ENCODE results near the gene IL1RL1.
A peak's percentile ranks its signal among the peaks of the same experiment; 100 is the strongest.

Gene IL1RL1

DNA sequence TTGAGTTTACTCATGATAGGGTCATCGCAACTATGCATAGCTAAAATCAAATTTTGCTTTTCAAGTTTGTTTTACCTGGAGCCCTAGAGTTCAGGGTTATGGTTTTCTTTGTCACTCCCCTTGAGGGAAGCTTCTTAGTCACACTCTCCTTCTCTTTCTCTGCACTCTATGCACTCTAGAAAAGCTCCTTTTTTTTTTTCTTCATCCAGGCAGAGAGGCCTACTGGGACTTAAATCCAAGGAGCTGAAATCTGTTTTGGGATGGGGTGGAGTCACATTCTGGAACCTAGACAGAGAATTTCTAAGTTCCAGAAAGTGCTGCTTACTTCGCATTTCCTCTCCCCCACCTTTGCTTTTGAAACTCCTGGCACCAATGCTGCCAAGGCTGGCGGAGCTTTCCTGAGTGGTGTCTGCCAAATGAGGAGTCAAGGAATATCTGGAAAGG is 25.2 kb downstream of the IL1RL1 start:
- no peak for DNase-seq (ENCODE audit: low read depth)

- DNase-seq (ENCODE audit: low read depth), result no peak
These were observed 25.6 kb downstream of the IL1RL1 start for GRCh38 chr2:102337012-102337411.

DNA sequence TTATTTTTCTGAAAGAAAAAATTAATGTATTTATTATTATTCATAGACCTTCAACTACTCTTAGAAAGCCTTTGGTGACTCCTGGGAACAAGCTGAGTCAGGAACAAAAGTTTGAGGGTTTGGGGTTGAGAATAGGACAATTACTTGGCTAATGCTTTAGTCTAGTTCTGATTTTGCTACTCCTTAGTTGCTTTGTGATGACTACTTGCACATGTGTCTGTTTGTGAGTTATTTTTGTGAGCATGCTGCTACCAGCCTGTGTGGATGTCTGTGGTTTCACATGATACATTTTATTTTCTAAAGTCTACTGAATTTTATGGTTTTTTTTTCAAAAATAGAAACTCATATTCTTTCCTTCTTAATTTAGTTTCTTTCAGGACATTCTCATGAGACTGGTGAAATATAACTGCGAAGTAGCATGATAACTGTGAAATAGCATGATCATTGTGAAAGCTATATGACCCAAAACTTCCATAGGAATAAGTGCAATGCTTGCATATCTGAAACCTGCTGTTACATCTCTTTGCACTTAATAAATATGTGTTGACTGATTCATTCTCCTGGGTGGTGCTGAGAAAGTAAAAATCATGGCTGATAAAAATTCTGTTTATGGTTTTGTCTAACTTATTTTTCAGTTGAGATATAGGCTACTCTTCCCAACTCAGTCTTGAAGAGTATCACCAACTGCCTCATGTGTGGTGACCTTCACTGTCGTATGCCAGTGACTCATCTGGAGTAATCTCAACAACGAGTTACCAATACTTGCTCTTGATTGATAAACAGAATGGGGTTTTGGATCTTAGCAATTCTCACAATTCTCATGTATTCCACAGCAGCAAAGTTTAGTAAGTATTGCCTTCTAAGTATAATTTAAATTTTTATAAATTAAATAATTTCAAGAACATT is 26.4 kb downstream of the IL1RL1 start:
- DNase-seq (ENCODE audit: low read depth), result no peak

- no peak for DNase-seq (ENCODE audit: low read depth)
These were observed 29.4 kb downstream of the IL1RL1 start for GRCh38 chr2:102340778-102341177.

DNA sequence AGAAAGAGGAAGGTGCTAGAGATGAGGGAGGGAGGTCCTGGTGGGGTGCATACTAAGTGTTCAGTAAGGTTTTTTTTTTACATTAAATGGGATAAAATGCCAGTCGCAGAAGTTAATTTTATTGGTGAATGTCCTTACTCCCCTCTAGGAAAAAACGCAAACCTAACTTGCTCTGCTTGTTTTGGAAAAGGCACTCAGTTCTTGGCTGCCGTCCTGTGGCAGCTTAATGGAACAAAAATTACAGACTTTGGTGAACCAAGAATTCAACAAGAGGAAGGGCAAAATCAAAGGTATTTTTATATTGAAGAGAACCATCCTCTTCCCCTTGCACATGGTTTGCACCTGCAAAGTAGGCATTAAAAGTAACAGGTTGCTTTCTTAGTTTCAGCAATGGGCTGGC is 31.5 kb downstream of the IL1RL1 start:
- no peak for DNase-seq (ENCODE audit: low read depth)

DNA sequence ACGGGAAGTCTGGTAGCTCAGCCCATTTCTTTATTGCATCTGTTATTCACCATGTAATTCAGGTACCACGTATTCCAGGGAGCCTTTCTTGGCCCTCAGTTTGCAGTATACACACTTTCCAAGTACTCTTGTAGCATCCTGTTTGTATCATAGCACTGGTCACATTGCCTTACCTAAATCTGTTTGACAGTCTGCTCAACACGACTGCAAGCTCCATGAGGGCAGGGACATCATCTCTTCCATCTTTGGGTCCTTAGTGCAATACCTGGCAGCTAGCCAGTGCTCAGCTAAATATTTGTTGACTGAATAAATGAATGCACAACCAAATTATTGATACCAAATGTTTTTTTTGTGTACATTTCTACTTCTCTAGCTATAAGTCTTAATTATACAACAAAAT is 33.0 kb downstream of the IL1RL1 start:
- no peak for DNase-seq (ENCODE audit: low read depth)

- DNase-seq (ENCODE audit: low read depth), result no peak
These were observed 34.1 kb downstream of the IL1RL1 start for GRCh38 chr2:102345329-102345920.

GRCh38 chr2:102346381-102347130 is 35.2 kb downstream of the IL1RL1 start:
- no peak for DNase-seq (ENCODE audit: low read depth)

GRCh38 chr2:102350137-102350793 is 38.9 kb downstream of the IL1RL1 start:
- no peak for DNase-seq (ENCODE audit: low read depth)

- DNase-seq (ENCODE audit: low read depth), result peak; percentile 24
These were observed 44.4 kb downstream of the IL1RL1 start, which contains the start of gene IL18R1 for GRCh38 chr2:102355526-102356380. Gene IL18R1 (plus strand): TSS chr2:102355796. CDS start chr2:102362661, 6,865 bp downstream.

- no peak for DNase-seq (ENCODE audit: low read depth)
These were observed 45.0 kb downstream of the IL1RL1 start for GRCh38 chr2:102356381-102356712.

GRCh38 chr2:102356741-102357140 is 45.4 kb downstream of the IL1RL1 start:
- DNase-seq (ENCODE audit: low read depth), result no peak

- no peak for DNase-seq (ENCODE audit: low read depth)
These were observed 46.6 kb downstream of the IL1RL1 start for GRCh38 chr2:102357937-102358336.

- DNase-seq (ENCODE audit: low read depth), result no peak
These were observed 47.1 kb downstream of the IL1RL1 start for GRCh38 chr2:102358496-102358895.

- no peak for DNase-seq (ENCODE audit: low read depth)
These were observed 48.2 kb downstream of the IL1RL1 start for GRCh38 chr2:102359527-102359926.

- no peak for DNase-seq (ENCODE audit: low read depth)
These were observed 50.4 kb downstream of the IL1RL1 start for GRCh38 chr2:102361632-102362241.

- no peak for DNase-seq (ENCODE audit: low read depth)
These were observed 54.4 kb downstream of the IL1RL1 start for GRCh38 chr2:102365763-102366162.

GRCh38 chr2:102366406-102367112 is 55.2 kb downstream of the IL1RL1 start:
- no peak for DNase-seq (ENCODE audit: low read depth)

- no peak for DNase-seq (ENCODE audit: low read depth)
These were observed 56.1 kb downstream of the IL1RL1 start for GRCh38 chr2:102367331-102367971.

Measured in stimulated activated CD8-positive, alpha-beta memory T cell treated with anti-CD3 and anti-CD28 coated beads, Interleukin-15, amount 100 ng/mL, for 1 hour (primary cell).